ENCODE results near the gene TAF3.

TAF3 gene

DNA sequence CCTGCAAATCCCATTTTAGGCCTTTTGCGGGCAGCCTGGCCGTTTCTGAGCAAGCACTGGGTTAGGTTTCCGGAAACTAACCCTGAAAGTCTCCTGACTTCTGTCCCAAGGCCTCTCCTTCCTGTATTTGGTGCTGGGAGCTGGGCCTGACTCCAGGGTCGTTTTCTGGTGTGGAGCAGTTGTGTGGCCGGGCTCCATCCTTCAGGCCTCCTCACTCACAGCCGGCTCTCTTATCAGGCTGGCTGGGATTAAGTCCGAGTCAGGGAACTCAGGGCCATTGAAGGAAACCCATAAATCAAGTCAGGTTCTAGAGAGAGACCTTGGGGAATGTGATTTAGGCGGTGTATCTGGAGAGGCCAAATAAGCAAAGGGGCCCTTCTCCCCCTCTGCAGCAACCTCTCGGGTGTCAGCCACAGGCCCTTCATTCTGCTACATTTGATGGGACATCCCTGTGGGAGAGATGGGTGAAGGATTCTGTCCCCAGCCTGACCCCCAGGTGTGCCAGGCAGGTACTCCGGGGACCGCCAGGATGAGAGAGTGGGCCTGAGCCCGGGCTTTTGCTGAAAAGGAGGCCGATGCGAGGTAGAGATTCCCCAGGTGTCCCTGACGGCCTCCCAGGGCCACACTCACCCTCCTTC, 239.4 kb downstream of the TAF3 start:
- DNase-seq (ENCODE audit: low read depth): no peak

DNA sequence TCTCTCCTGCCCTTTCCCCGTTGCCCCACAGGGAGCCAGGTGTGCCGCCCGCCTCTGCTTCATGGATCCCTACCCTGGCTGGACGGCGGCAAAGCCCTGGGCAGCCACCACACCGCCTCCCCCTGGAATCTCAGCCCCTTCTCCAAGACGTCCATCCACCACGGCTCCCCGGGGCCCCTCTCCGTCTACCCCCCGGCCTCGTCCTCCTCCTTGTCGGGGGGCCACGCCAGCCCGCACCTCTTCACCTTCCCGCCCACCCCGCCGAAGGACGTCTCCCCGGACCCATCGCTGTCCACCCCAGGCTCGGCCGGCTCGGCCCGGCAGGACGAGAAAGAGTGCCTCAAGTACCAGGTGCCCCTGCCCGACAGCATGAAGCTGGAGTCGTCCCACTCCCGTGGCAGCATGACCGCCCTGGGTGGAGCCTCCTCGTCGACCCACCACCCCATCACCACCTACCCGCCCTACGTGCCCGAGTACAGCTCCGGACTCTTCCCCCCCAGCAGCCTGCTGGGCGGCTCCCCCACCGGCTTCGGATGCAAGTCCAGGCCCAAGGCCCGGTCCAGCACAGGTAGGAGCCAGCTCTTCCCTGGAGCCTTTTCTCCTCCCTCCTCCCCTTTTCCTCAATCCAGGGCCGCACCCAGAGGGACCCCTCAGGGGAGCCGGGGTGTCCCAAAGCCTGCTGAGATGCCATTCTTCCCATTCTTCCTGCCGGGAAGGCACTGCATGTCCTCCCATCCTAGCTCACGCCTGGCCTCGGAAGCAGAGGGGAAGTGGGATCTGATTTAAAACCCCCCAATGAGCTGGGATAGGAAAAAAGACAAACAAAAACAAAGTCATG, 240.2 kb downstream of the TAF3 start:
- DNase-seq (ENCODE audit: low read depth): no peak

DNA sequence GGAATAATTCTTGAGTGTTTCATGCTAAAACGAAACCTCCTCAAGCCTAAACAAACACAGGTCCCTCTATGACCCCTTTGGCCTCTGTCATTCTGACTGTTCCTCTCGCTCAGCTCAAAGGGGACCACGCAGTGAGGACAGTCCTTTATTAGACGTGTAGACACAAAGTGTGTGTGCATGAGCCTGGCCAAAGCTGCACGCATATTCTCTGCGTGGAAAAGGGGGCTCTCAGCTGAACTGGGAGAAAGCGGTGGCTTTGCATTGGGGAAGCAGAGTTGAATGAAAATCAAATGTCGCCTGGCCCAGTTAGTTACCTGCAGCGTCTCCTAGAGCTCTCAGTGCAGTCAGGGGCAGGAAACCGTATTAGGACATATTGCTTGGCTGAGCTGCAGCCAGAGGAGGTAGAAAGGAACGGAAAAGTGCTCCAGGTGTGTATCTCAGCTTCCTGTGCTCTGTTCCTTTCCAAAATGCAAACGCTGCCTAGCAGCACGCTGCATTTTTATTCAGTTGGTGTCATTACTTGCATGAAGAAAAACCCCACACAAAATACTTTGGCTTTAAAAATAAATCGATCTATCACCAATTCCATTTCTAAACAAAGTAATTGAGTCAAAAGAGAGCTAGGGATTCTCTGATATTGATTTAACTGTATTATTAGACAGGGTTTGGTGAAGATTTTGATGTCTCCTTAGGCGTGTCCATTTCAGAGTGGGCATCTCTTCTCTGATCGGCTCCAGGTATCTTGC, 241.1 kb downstream of the TAF3 start:
- no peak for DNase-seq (ENCODE audit: low read depth)

DNA sequence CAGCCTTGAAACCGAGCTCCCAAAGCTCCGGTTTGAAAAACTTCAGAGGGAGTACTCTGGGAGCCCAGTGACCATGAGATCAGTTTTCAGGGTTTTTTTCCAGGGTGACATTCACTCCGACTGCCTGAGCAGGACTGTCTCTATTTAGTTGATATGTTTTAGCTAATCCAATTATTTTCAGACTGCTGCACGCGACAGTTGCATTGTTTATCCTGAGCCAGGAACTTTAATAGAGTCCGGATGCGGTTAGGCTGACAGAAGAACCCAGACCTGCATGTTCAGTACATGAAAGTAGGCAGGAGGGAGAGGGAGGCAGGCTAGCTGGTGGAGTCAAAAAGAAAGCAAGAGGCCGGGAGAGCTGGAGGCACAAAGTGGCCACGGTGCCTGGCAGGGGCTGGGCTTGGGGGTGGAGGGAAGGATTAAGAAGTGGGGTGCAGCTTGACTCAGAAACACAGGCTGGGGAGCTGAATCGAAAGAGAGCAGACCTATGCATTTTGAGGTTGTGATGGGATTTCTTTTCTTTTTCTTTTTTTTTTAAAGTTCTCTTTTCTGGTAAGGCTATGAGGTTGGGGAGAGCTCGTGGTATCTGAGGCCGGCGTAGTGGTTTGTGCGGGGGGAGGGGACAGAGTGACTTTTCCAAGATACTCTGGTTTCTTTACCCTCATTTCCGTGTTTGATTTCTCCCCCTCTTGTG, 241.9 kb downstream of the TAF3 start:
- no peak for DNase-seq (ENCODE audit: low read depth)

DNA sequence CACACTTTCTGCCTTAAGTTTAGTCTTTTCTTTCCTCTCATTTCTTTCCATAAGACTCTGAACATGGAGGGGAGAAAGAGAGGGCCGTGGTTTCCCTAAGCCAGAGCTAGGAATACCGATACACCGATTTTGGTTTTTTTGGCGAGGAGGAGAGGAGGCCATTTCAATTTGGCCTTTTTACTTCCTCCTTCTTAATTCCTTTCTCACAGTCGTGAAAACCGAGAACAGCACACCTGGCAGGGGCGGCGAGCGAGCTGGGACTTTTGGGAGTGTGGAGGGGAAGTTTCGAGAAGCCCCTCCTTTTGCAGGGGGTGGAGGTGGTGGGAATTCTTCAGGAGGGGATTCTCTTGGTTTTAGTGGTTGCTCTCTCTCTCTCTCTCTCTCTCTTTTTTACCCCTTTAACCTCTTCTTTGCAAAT, 242.4 kb downstream of the TAF3 start:
- DNase-seq (ENCODE audit: low read depth): no peak

DNA sequence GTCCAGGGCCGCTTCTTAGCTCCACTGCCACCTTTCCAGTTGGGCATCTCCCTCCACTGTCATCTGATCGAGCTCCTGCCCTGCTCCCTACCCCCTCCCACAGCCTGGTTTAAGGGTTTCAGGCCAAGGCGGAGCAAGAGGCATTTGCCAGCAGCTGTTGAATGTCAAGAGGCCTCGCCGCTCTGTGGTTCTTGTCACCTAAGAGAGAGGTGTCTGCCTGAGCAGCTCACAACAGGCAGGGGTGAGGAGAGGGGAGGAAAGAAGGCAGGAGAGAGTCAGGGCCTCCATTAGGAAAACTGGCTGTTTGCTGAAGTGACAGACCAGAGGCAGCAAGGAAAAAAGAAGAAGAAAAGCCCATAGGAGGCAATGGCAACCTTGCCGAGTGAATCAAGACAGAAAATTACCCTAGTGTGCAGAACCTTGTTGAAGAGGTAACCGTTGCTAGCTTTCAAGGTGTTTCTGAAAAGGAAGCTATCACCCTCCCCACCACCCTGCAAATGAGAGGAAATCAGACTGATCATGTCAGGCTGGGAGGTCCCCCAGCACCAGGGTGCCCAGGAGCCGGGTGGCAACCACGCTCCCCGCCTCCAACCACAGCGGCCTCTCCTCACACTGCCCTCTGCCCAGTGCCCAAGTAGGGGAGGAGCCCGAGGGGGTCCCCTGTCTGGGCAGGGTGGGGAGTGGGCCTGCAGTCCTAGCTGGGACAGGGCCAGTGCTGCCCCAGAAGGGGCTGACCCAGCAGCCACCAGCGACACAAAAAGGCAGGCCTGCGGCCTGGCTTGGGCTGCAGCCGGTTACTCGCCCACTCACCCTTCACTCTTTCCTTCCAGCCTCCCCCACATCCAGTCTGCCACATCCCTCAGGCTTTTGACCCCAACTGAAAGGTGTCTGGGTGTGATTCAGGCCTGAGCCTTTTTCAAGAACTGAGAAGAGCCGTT, 243.2 kb downstream of the TAF3 start:
- DNase-seq (ENCODE audit: low read depth): no peak

DNA sequence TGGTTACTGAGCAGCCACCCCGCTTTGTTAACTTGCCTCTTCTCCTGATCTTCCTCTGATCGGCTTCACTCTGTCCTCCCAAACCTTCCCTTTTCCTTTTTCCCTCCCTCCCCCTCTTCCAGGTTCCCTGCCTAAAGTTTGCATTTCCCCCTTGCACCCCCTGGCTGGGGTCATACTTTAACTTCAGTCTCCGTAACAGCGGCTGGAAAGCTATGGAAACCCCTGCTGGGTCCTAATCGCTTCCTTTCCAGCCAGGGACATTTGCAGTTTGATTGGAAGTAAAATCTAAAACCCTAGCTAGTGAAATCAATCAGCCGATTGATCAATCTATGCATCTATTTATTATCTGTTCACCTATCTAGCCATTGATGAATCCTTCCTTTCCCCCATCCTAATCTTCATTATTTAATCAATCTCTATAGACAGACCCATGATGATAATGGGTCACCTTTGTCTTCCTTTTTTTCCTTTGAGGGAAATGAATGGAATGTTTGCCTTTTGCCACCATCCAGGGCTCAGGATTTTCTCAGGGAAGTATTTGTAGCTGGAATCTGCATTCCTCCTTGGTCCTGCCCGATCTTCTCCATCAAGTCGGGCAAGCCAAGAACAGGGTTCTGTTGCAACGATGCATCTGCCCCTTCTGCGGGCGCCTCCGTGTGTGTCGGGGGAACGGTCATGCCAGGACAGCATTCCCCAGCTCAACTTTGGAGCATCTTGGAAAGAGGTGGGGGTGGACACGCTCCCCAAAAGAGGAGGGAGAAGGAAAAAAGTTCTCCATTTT, 245.0 kb downstream of the TAF3 start:
- DNase-seq (ENCODE audit: low read depth): no peak

DNA sequence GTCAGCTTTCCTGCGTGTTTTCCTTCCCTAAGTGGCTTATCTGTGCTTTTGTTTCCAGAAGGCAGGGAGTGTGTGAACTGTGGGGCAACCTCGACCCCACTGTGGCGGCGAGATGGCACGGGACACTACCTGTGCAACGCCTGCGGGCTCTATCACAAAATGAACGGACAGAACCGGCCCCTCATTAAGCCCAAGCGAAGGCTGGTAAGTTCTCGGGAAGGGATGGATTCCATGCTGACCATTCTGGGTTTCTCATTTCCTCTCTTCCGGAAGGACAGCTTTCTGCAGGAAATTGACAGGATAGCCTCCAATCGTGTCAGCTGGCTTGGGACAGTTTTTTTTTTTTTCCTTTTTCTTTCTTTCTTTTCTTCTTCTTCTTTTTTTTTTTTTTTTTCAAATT, 245.6 kb downstream of the TAF3 start:
- DNase-seq (ENCODE audit: low read depth): no peak

DNA sequence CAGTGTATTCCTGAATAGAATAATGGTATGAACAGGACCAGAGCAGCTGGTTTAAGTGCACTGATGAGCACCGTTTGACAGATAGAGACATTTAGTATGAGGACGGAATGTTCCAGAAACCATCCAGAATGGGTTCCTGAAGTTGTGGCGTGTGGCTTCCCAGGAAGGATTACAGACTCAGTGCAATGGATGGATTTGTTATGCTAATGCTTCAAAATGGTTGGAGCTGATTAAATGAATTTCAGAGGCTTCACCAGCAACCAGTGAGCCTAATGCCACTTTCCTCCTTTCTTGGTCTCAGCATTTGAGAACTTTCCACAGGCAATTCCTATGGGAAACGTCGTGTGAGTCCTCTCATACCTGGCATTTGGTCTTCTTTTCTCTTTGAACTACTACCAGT, 246.1 kb downstream of the TAF3 start:
- no peak for DNase-seq (ENCODE audit: low read depth)

DNA sequence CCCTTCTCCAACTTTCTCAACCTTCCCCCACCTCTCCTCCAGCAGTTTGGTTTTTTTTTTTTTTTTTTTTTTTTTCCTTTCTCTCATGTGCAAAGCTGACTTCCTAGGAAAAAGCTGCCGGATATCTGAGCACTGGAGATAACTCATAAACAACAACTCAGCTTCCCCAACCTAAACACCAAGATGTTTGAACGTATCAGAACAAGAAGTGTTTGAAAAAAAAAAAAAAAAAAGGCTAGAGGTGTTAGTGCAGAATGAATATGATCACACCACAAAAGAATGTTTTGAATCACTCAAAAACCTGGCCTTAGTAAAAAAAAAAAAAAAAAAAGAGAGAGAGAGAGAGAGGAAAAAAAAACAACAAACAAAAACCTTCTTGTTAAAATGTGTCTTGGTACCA, 247.3 kb downstream of the TAF3 start:
- DNase-seq (ENCODE audit: low read depth): no peak

DNA sequence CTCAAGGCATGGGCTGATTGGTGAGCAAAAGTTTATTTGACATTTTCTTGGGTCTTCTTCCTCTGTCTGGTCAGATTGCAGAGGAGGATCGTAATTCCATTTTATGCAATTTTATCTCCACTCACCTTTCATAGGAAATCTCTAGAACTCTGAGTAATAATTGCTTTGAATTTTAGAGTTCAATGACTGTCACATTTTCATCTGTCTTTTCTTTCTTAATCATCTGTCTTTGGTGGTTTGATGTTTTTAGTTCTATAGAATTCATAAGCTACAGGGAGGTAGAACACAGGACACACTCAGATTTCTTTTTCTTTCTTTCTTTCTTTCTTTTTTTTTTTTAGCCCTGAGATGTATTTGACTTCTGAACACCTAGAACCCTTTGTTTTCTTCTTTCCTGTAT, 247.8 kb downstream of the TAF3 start:
- no peak for DNase-seq (ENCODE audit: low read depth)
